HCT116 (cell line): Measurements from ENCODE around the gene USP24. TPM values are rescaled to one million over a fixed set of nuclear protein-coding genes. Genes with fewer than 3 reads are reported as not detected.

ENCODE experiments used
- ATAC-seq: fragments of 200-7000 bp; cut with Tn5 transposase; 2 replicates; pipeline ENCODE4 v1.9.1; 2020; ENCODE audit warnings: mild to moderate bottlenecking, moderate library complexity
- BruUV-seq: library from RNA; stranded (reverse); fragments of 400-500 nt; replicated peaks from 2 replicates; lab custom pipeline; 2021; lab: Mats Ljungman, UMichigan
- CTCF ChIA-PET: fragments of 300-600 bp; sonication (Branson Sonifier 250); formaldehyde crosslinking; loops from one replicate; lab custom pipeline; 2021; ENCODE audit warnings: antibody characterized with exemption; lab: Charles Lee
- POLR2A ChIA-PET: fragments of 300-600, 350-600 bp; sonication (Branson Sonifier 250); formaldehyde crosslinking; loops from one replicate; lab custom pipeline; 2021; ENCODE audit warnings: antibody characterized with exemption; lab: Charles Lee
- RAD21 ChIA-PET, 2 experiments: fragments of 300-600 bp; sonication (Branson Sonifier 250); formaldehyde crosslinking; loops; one replicate each; lab custom pipeline; 2023; ENCODE audit warnings: low total read pairs in 2 of 2; ENCODE audit not compliant: uncharacterized antibody in 2 of 2, unreplicated experiment in 2 of 2, low non-redundant PET in 1 of 2; lab: Charles Lee
- DNase-seq: peaks from one replicate; pipeline ENCODE4 v3.0.0-alpha.2; 2010; ENCODE audit warnings: low read depth, low spot score
- H2AFZ ChIP-seq: fragments of 200-600 bp; shearing (Covaris generic), sonication (generic); 2 replicates; pipeline ENCODE4 v1.6.1; 2017; ENCODE audit warnings: low read depth, mixed run types, mixed read lengths, antibody characterized with exemption, low read length; ENCODE audit not compliant: poor library complexity, severe bottlenecking
- H3K27ac ChIP-seq: 2 replicates; pipeline ENCODE4 v1.5.1; 2012; ENCODE audit warnings: low read depth, low read length
- H3K27me3 ChIP-seq: fragments of 200-600 bp; sonication (generic); 2 replicates; pipeline ENCODE4 v1.6.1; 2016; ENCODE audit warnings: mixed run types, low read length, mixed read lengths; ENCODE audit not compliant: insufficient read depth
- H3K36me3 ChIP-seq, 2 experiments: fragments of 200-500 bp in 1 of 2; fragments of 200-600 bp in 1 of 2; sonication (Bioruptor generic) in 1 of 2; sonication (generic) in 1 of 2; 2 replicates each; pipeline versions ENCODE4 v1.5.1 to v1.6.1; 2014 to 2016; ENCODE audit warnings: low read length in 2 of 2, inconsistent platforms in 1 of 2, mixed read lengths in 1 of 2, mixed run types in 1 of 2; ENCODE audit not compliant: insufficient read depth in 2 of 2, control insufficient read depth in 1 of 2
- H3K4me1 ChIP-seq, 2 experiments: fragments of 200-600 bp in 1 of 2; sonication (generic) in 1 of 2; 2 replicates each; pipeline versions ENCODE4 v1.5.1 to v1.6.1; 2012 to 2017; ENCODE audit warnings: low read length in 2 of 2, inconsistent platforms in 1 of 2, mild to moderate bottlenecking in 1 of 2, mixed read lengths in 1 of 2, mixed run types in 1 of 2, moderate library complexity in 1 of 2; ENCODE audit not compliant: insufficient read depth in 2 of 2, control insufficient read depth in 1 of 2
- H3K4me2 ChIP-seq: fragments of 200-600 bp; sonication (generic); 2 replicates; pipeline ENCODE4 v1.6.1; 2017; ENCODE audit warnings: mixed run types, low read length, mixed read lengths
- H3K4me3 ChIP-seq, 2 experiments: fragments of 200-600 bp in 1 of 2; sonication (generic) in 1 of 2; replicated peaks in 1 of 2; 2 replicates each; pipeline ENCODE4 v1.5.1; 2011 to 2016; ENCODE audit warnings: low read length in 2 of 2, control low read depth in 1 of 2, low read depth in 1 of 2, mild to moderate bottlenecking in 1 of 2, mixed read lengths in 1 of 2, mixed run types in 1 of 2
- H3K79me2 ChIP-seq: fragments of 200-600 bp; sonication (generic); 2 replicates; pipeline ENCODE4 v1.6.1; 2017; ENCODE audit warnings: mild to moderate bottlenecking, mixed run types, low read length, moderate library complexity, mixed read lengths; ENCODE audit not compliant: insufficient read depth
- H3K9ac ChIP-seq: fragments of 200-600 bp; sonication (generic); 2 replicates; pipeline ENCODE4 v1.6.1; 2016; ENCODE audit warnings: low read length, mixed read lengths
- H3K9me2 ChIP-seq: fragments of 200-600 bp; sonication (generic), shearing (Covaris generic); 2 replicates; pipeline ENCODE4 v1.6.1; 2017; ENCODE audit warnings: mixed run types, mild to moderate bottlenecking, moderate library complexity; ENCODE audit not compliant: insufficient read depth
- H3K9me3 ChIP-seq, 2 experiments: fragments of 200-500 bp in 1 of 2; fragments of 200-600 bp in 1 of 2; sonication (Bioruptor generic) in 1 of 2; sonication (generic) in 1 of 2; 2 replicates each; pipeline ENCODE4 v1.6.1; 2014 to 2017; ENCODE audit warnings: low read length in 2 of 2, mixed read lengths in 2 of 2, inconsistent platforms in 1 of 2, low read depth in 1 of 2, mild to moderate bottlenecking in 1 of 2, mixed run types in 1 of 2, moderate library complexity in 1 of 2; ENCODE audit not compliant: control insufficient read depth in 1 of 2, insufficient read depth in 1 of 2
- H4K20me1 ChIP-seq: fragments of 200-600 bp; sonication (generic), shearing (Covaris generic); 2 replicates; pipeline ENCODE4 v1.6.1; 2017; ENCODE audit warnings: mixed run types, mild to moderate bottlenecking, moderate library complexity; ENCODE audit not compliant: insufficient read depth
- ATF3 ChIP-seq: IDR thresholded peaks from 2 replicates; pipeline ENCODE4 v1.6.1; 2012
- EGR1 ChIP-seq: IDR thresholded peaks from 2 replicates; pipeline ENCODE4 v1.6.1; 2012; ENCODE audit warnings: low read depth
- EZH2 ChIP-seq: fragments of 200-600 bp; sonication (generic); IDR thresholded peaks from 2 replicates; pipeline ENCODE4 v1.6.1; 2017; ENCODE audit warnings: antibody characterized with exemption, mixed run types
- JUND ChIP-seq: IDR thresholded peaks from 2 replicates; pipeline ENCODE4 v1.6.1; 2012
- MAX ChIP-seq: IDR thresholded peaks from 2 replicates; pipeline ENCODE4 v1.6.1; 2012
- POLR2AphosphoS5 ChIP-seq: IDR thresholded peaks from 2 replicates; pipeline ENCODE4 v1.6.1; 2011; ENCODE audit warnings: mild to moderate bottlenecking, low read depth, low read length, moderate library complexity
- SP1 ChIP-seq: IDR thresholded peaks from 2 replicates; pipeline ENCODE4 v1.6.1; 2012; ENCODE audit warnings: low read depth
- TCF7L2 ChIP-seq: IDR thresholded peaks from 2 replicates; pipeline ENCODE4 v1.7.0; 2011; ENCODE audit warnings: borderline replicate concordance, inconsistent platforms; ENCODE audit not compliant: insufficient read depth, insufficient read length; ENCODE audit errors: extremely low read depth
- intact Hi-C: fragments of 100-400 bp; cut with micrococcal nuclease; formaldehyde crosslinking; loops from 2 replicates; pipeline ENCODE4 v1.10.0; 2022
- total RNA-seq: library from RNA; stranded (reverse); gene quantifications from one replicate; pipeline ENCODE4 v1.2.1, GENCODE V29; 2021; ENCODE audit not compliant: unreplicated experiment

The USP24 gene
- total RNA-seq, 1 experiment from 2014 or later: 34.2 TPM

- no peak for TF ChIP-seq EGR1
- TF ChIP-seq EZH2: no peak
- TF ChIP-seq ATF3: no peak
- no peak for TF ChIP-seq JUND
- TF ChIP-seq, all 23 proteins: peak for 0
Measured at GRCh38 chr1:55054396-55054795, 160.8 kb downstream of the USP24 start (continued).

GRCh38 chr1:55053265-55053954 is 161.8 kb downstream of the USP24 start:
- CTCF ChIA-PET: no interaction called here

More at GRCh38 chr1:55053265-55053954, 161.8 kb downstream of the USP24 start:
- RAD21 ChIA-PET: no interaction called here
- Histone ChIP-seq H3K4me2 (no peak overlapping the region), H3K9ac (no peak overlapping the region), H3K4me1 (no peaks in the 10 kb centered on the region), H4K20me1 (no peaks in the 10 kb centered on the region), H2AFZ (no peak overlapping the region), H3K79me2 (no peaks in the 10 kb centered on the region), H3K27ac (no peak overlapping the region), H3K4me3 (no peak overlapping the region), H3K9me2 (no peaks in the 10 kb centered on the region), H3K9me3 (no peaks in the 10 kb centered on the region), H3K36me3 (peaks cover 3 to 5% of the 10 kb centered on the region in 2 experiments; a peak in 1 of 4 replicates), H3K27me3 (no peaks in the 10 kb centered on the region)
- TF ChIP-seq TCF7L2 (no peak), MAX (no peak), SP1 (no peak), POLR2AphosphoS5 (no peak), EGR1 (no peak)
- no TSS peak for BruUV-seq
- DNase-seq (no peak), ATAC-seq (no peak)
- intact Hi-C loops: no loop called here
- POLR2A ChIA-PET: no interaction called here
